Fibroblast of gingiva (primary cell): ENCODE measurements around the gene DHRSX.
"Not testable (repeated sequence)": the region's sequence is repeated elsewhere in the genome, so short reads cannot be mapped to it uniquely, and the experiment has no call there.

Source experiments
- DNase-seq: peaks from one replicate; pipeline ENCODE4 v3.0.0-alpha.2; 2011; ENCODE audit warnings: low read depth

DHRSX gene

DNA sequence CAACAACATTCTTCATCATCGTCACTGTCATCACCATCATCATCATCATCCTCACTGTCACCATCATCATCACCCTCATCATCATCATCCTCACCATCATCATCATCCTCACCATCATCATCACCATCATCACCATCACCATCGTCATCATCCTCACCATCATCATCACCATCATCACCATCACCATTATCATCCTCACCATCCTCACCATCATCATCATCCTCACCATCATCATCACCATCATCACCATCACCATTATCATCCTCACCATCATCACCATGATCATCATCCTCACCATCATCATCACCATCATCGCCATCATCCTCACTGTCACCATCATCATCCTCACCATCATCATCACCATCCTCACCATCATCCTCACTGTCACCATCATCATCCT, 18.9 kb upstream of the DHRSX start:
- not testable (repeated sequence) for DNase-seq

DNA sequence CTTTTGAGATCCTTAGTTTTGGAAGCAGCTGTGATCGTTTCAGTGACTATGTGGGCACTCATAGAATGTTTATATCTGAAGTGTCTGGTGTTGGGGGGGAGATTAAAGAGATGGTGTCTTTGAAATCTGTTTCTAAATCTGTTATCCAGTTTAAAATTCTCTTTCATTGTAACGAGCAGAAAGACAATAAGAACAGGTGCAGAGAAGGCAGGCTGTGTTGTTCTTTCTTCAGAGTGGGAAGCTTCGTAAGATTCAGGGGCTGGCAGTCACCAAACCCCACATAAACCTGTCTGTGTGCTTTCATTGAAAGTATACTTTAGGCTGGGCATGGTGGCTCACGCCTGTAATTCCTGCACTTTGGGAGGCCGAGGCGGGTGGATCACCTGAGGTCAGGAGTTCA, 16.3 kb upstream of the DHRSX start:
- DNase-seq, result no peak

DNA sequence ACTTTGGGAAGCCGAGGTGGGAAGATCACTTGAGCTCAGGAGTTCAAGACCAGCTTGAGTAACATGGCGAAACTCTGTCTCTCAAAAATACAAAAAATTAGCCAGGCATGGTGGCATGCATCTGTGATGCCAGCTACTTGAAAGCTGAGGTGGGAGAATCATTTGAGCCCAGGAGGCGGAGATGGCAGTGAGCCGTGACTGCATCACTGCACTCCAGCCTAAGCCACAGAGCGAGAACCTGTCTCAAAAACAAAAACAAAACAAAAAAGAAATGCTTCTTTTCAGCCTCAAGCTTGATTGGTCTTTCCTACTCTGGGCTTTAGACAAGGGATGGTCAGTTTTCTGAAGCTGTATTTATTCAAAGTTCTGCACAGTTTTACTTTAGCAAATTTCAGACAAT, 15.8 kb upstream of the DHRSX start:
- no peak for DNase-seq

DNA sequence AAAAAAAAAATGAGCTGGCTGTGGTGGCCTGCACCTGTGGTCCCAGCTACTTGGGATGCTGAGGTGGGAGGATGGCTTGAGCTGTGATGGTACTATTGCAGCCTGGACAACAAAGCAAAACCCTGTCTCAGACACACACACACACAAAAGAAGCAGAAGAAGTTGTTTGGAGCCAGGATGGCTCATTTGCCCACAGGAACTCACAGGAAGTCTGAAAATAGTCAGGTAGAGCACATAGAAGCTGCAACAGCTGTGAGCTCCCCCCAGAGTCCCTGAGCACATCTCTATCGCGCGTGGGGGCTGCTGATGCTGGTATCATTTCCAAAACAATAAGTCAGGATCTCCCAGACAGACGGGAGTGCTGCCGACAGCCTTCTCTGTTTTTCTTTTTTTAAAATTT, 13.4 kb upstream of the DHRSX start:
- DNase-seq, result no peak

DNA sequence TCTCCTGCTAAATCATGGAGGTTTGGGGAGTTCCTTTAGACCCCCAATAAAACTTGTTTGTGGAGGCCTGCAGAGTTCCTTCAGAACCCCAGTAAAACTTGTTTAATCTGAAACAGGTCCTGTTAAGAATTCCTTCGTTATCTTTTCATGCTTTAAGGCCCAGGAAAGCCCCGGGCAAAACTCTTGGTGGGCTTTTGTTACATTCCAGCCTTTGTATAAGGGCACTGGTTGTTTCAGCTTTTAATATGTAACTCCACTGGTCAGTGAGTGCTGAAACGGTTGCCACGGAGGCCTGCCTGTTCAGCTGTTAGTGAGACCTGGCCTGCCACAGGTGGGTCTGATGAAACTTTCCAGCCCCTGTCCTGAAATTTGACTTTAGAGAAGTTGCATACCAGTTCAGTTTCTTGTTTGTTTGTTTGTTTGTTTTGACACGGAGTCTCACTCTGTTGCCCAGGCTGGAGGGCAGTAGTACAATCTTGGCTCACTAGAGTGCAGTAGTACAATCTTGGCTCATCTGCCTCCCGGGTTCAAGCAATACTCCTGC, 12.4 kb upstream of the DHRSX start:
- no peak for DNase-seq

DNA sequence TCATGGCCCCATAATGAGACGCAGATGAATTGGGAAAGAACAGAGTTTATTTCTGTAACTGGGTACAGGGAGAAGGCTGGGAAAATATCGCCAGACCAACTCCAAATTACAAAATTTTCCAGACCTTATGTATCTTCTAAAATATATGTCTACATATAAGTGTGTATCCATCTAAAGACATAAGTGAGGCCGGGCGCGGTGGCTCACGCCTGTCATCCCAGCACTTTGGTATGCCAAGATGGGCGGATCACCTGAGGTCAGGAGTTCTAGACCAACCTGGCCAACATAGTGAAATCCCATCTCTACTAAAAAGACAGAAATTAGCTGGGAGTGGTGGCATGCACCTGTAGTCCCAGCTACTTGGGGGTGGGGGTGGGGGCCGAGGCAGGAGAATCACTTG, 11.7 kb upstream of the DHRSX start:
- DNase-seq, result no peak

GRCh38 chrX:2511326-2511725, 10.6 kb upstream of the DHRSX start:
- DNase-seq, result no peak

GRCh38 chrX:2508648-2509335, 8.0 kb upstream of the DHRSX start:
- DNase-seq, result no peak

GRCh38 chrX:2507904-2508627, 7.3 kb upstream of the DHRSX start:
- no peak for DNase-seq

DNA sequence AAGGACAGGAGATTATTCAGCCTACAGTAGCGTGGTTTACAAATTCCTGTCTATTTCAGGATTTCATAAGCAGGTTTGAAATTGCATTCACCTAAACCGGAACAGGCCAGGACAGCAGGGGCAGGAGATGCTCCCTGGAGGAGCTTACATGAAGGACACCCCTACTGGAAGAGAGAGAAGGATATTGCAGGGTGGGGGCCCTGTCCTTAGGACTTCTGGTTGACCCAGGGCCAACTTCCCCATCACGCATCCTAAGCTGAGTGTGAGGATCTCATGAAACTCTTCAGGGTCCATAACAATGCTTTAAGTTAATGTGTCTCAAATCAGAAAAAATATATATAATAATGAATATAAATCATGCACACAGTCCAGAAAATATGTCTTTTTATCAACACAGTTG, 6.4 kb upstream of the DHRSX start:
- no peak for DNase-seq

- DNase-seq, result not testable (repeated sequence)
Measured at GRCh38 chrX:2505341-2505740, 4.6 kb upstream of the DHRSX start.

GRCh38 chrX:2504706-2505332, 4.0 kb upstream of the DHRSX start:
- DNase-seq, result no peak

DNA sequence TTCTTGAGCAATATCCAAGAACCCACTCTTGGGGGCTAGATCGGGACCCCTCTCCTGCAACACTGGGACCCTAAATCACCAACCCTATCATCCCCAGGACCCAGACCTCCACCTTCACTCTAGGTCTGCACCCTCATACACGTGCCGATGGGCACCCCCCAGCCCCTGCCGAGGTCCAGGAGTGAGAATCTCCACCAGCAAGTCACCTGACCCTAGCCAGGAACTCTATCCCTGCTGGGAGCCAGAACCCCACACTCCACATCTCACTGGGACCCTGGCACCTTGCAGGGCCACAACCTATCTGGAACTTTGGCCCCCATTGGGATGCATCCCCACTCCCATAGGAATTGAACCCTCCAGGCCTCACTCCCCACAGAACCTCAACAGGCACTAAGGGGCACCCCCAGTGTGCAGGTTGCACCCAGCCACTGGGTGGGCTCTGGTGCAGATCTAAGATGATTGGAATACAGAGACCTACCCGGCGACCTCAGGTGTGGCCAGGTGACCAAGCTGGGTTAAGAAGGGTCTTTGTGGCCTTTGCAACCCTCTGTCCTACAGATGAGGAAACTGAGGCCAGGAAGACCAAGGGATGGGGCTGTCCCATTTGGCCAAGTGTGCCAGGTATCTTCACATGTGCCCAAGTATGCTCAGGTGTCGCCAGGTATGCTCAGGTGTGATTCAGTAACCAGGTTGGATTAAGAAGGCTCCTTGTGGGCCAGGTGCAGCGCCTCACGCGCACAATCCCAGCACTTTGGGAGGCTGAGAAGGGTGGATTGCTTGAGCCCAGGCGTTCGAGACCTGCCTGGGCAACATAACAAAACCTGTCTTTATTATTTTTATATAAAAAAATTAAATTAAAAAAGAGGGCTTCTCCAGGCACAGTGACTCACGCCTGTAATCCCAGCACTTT, 3.1 kb upstream of the DHRSX start:
- DNase-seq, result no peak

- peak; percentile 57 for DNase-seq
Measured at GRCh38 chrX:2502668-2503519, 2.1 kb upstream of the DHRSX start.

GRCh38 chrX:2502120-2502667, 1.4 kb upstream of the DHRSX start:
- DNase-seq, result no peak

DNA sequence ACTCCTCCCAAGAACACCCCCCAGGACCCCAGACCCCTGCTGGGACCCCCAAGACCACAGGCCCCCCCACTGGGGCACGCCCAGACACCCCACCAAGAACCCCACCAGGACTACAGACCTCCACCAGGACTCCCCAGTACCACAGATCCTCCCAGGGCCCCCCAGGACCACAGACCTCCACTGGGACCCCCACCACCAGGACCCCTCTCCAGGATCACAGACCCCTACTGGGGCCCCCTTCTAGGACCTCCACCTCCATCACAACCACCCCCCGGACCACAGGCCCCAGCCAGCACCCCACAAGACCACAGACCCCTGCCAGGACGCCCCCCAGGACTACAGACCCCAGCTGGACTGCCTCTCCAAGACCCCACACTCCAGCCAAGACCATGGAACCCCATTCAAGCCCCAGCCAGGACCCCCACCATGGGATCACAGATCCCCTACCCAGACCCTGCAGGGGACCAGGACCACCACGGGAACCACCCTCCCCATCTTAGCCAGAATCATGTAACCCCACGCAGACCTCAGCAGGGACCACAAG, 855 bp upstream of the DHRSX start:
- no peak for DNase-seq

- DNase-seq, result peak; percentile 57
Measured at GRCh38 chrX:2500091-2500802, 529 bp downstream of the DHRSX start.

DNA sequence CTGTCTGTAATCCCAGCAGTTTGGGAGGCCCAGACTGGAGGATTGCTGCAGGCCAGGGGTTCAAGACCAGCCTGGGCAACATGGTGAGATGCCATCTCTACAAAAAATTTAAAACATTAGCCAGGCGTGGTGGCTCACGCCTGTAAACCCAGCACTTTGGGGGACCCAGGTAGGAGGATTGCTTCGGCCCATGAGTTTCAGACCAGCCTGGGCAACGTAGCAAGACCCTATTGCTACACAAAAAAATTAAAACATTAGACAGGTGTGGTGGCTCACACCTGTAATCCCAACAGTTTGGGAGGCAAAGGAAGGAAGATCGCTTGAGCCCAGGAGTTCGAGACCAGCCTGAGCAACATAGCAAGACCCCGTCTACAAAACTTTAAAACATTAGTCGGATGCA, 1.3 kb downstream of the DHRSX start:
- no peak for DNase-seq

DNA sequence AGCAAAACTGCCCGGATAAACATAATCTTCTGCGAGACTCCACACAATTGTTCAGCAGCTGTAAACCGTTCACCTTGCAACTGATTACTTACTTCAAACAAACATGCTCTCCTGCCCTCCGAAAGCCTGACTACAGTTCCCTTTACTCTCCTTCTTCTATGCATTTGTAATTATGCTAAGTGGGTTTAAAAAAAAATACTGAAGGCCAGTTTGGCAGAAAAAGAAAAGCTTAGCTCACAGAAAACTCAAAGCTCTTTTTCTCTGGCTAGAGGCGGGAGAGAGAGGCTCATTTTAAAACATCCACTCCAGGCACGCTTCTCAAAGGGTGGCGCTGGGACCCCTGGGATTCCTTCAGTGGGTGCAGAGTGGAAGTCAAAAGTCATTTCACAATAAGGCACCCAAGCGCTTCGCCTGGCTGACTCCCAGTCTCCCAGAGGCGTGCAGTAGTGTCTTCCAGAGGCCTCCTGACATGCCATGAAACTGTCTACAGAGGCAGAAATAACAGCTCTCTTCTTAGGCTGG, 1.9 kb downstream of the DHRSX start:
- DNase-seq, result peak; percentile 43
